Thoracic aorta (tissue), 2 donors: Measurements from ENCODE around the gene GJB5. TPM values are rescaled to one million over a fixed set of nuclear protein-coding genes. Genes with fewer than 3 reads are reported as not detected.

ENCODE experiments used
- ATAC-seq: fragments of 150-250 bp; one replicate; pipeline ENCODE4 v1.8.0; 2017; ENCODE audit warnings: low read depth; ENCODE audit not compliant: insufficient number of reproducible peaks, low FRiP score
- DNase-seq: peaks from one replicate; pipeline ENCODE4 v3.0.0-alpha.2; 2020; ENCODE audit warnings: low spot score
- H3K27ac ChIP-seq, 2 donors: fragments of 200-600 bp; sonication (generic); 1 replicate in 1 of 2; 2 replicates in 1 of 2; pipeline ENCODE4 v1.5.1; 2016; ENCODE audit warnings: mild to moderate bottlenecking in 2 of 2, moderate library complexity in 2 of 2
- H3K27me3 ChIP-seq: fragments of 200-600 bp; sonication (generic); replicated peaks from 2 replicates; pipeline ENCODE4 v1.6.0; 2016; ENCODE audit warnings: mild to moderate bottlenecking; ENCODE audit not compliant: insufficient read depth
- H3K36me3 ChIP-seq: fragments of 200-600 bp; sonication (generic); one replicate; pipeline ENCODE4 v1.5.1; 2016
- H3K4me1 ChIP-seq, 2 donors: fragments of 200-600 bp; sonication (generic); 1 replicate in 1 of 2; 2 replicates in 1 of 2; pipeline versions ENCODE4 v1.5.1 to v1.6.0; 2016; ENCODE audit warnings: low read depth in 2 of 2, mild to moderate bottlenecking in 1 of 2; ENCODE audit not compliant: control insufficient read depth in 1 of 2
- H3K4me3 ChIP-seq: fragments of 200-600 bp; sonication (generic); 2 replicates; pipeline ENCODE4 v1.5.1; 2016; ENCODE audit warnings: mild to moderate bottlenecking
- H3K9me3 ChIP-seq: fragments of 200-600 bp; sonication (generic); 2 replicates; pipeline ENCODE4 v1.5.1; 2016
- total RNA-seq, 2 donors: library from RNA; depleted of rRNA; stranded (reverse); fragments of >200 nt; gene quantifications; one replicate each; pipeline versions ENCODE4 v1.1.0 to v1.2.3, GENCODE V29; 2016
- TF ChIP-seq, protein P1 (sequence below): fragments of 200-600 bp; sonication (generic); IDR thresholded peaks from one replicate; pipeline ENCODE4 v1.5.1; 2019; ENCODE audit warnings: antibody characterized with exemption

Gene GJB5
- total RNA-seq, 2 donors from 2014 or later, result not detected

GRCh38 chr1:34711485-34711884, 43.4 kb upstream of the GJB5 start:
- DNase-seq, result no peak
- Histone ChIP-seq H3K27me3 (no peaks in the 10 kb centered on the region), H3K36me3 (no peaks in the 10 kb centered on the region), H3K27ac (no peak overlapping the region), H3K9me3 (no peaks in the 10 kb centered on the region), H3K4me1 (no peaks in the 10 kb centered on the region), H3K4me3 (no peak overlapping the region)
- ATAC-seq, result no peak
- TF ChIP-seq, protein P1, sequence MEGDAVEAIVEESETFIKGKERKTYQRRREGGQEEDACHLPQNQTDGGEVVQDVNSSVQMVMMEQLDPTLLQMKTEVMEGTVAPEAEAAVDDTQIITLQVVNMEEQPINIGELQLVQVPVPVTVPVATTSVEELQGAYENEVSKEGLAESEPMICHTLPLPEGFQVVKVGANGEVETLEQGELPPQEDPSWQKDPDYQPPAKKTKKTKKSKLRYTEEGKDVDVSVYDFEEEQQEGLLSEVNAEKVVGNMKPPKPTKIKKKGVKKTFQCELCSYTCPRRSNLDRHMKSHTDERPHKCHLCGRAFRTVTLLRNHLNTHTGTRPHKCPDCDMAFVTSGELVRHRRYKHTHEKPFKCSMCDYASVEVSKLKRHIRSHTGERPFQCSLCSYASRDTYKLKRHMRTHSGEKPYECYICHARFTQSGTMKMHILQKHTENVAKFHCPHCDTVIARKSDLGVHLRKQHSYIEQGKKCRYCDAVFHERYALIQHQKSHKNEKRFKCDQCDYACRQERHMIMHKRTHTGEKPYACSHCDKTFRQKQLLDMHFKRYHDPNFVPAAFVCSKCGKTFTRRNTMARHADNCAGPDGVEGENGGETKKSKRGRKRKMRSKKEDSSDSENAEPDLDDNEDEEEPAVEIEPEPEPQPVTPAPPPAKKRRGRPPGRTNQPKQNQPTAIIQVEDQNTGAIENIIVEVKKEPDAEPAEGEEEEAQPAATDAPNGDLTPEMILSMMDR, result no peak

DNA sequence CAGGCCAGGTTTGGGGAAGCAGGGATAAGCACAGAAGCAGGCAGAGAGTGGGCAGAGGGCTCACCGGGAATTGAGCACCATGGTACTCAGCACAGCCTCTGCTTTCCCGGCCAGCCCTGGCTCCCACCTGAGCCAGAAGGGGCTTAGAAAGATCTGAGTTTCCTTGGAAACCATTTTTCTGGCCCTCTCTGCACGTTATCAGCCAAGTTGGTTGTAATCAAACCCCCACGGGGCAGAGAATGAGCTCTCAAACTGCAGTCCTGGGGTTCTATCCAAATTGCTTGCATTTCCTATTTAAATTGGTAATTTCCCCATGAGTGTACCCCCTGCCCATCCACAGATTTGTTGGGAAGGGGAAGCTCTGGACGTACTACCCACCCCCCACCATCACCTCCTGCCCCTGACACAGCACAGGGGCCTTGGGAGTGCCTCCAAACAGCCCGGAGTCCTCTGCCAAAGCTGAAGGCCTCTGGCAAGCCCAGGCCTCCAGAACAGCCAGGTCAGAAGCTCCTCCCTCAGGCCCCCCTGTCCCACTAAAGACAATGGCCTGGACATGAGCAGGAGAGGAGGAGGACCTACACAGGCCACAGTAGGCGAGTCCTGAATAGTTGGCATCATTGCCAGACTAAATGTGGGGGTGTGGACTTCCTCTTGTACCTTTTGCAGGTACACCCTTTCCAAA, 42.7 kb upstream of the GJB5 start:
- Histone ChIP-seq H3K4me1 (no peaks in the 10 kb centered on the region), H3K4me3 (no peak overlapping the region), H3K27ac (no peak overlapping the region), H3K36me3 (no peaks in the 10 kb centered on the region), H3K27me3 (no peaks in the 10 kb centered on the region), H3K9me3 (no peaks in the 10 kb centered on the region)
- TF ChIP-seq, protein P1, result no peak
- ATAC-seq (no peak), DNase-seq (no peak)

- H3K4me1 ChIP-seq, result no peaks in the 10 kb centered on the region
- no peaks in the 10 kb centered on the region for H3K27me3 ChIP-seq
- no peaks in the 10 kb centered on the region for H3K9me3 ChIP-seq
- TF ChIP-seq, protein P1, result no peak
- H3K4me3 ChIP-seq, result no peak overlapping the region
- H3K27ac ChIP-seq, result no peak overlapping the region
- DNase-seq (no peak), ATAC-seq (no peak)
- no peaks in the 10 kb centered on the region for H3K36me3 ChIP-seq
Measured at GRCh38 chr1:34713443-34713842, 41.4 kb upstream of the GJB5 start.

DNA sequence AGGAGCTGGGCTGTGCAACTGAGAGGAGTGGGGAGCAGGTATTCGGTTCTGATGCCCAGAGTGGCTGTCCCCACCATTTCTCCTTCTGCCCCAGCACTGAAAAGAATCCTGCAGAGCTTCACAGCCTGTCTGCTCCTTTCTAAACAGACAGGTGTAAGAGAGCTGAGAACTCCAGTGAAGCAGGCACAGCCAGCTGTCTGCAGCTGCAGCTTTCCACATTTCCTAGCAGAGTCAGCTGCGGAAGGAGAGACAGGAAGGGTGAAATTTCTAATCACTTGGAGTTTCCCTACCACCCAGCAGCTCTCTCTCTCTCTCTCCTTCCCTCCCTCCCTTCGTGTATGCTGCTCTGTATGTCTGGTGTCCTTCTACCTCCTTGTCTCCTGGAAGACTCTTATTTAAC, 40.5 kb upstream of the GJB5 start:
- no peak for ATAC-seq
- Histone ChIP-seq H3K27me3 (no peaks in the 10 kb centered on the region), H3K4me1 (no peaks in the 10 kb centered on the region), H3K9me3 (no peaks in the 10 kb centered on the region), H3K4me3 (no peak overlapping the region), H3K27ac (no peak overlapping the region), H3K36me3 (no peaks in the 10 kb centered on the region)
- TF ChIP-seq, protein P1, result no peak
- no peak for DNase-seq

- Histone ChIP-seq H3K4me3 (no peak overlapping the region), H3K9me3 (no peaks in the 10 kb centered on the region), H3K27ac (no peak overlapping the region), H3K36me3 (no peaks in the 10 kb centered on the region), H3K4me1 (no peaks in the 10 kb centered on the region), H3K27me3 (no peaks in the 10 kb centered on the region)
- TF ChIP-seq, protein P1, result no peak
- no peak for ATAC-seq
- DNase-seq, result no peak
Measured at GRCh38 chr1:34715139-34715538, 39.7 kb upstream of the GJB5 start.
